Lower lobe of right lung (tissue), 2 donors: Measurements from ENCODE around the gene CDK15. TPM values are rescaled to one million over a fixed set of nuclear protein-coding genes. Genes with fewer than 3 reads are reported as not detected.

Experiments
- ATAC-seq, 2 donors: fragments of 200-7000 bp; cut with Tn5 transposase; one replicate each; pipeline ENCODE4 v1.9.1; 2020 to 2022; ENCODE audit warnings: mild to moderate bottlenecking in 2 of 2, moderate library complexity in 2 of 2
- DNase-seq: peaks from one replicate; pipeline ENCODE4 v3.0.0-alpha.2; 2020
- H3K27ac ChIP-seq: fragments of 200-600 bp; one replicate; pipeline ENCODE4 v1.8.0; 2022
- H3K27me3 ChIP-seq: fragments of 200-600 bp; one replicate; pipeline ENCODE4 v1.8.0; 2022; ENCODE audit warnings: low read depth
- H3K36me3 ChIP-seq: fragments of 200-600 bp; one replicate; pipeline ENCODE4 v1.8.0; 2022; ENCODE audit warnings: mild to moderate bottlenecking
- H3K4me1 ChIP-seq: fragments of 200-600 bp; one replicate; pipeline ENCODE4 v1.8.0; 2022
- H3K4me3 ChIP-seq: fragments of 200-600 bp; one replicate; pipeline ENCODE4 v1.8.0; 2022; ENCODE audit warnings: mild to moderate bottlenecking
- H3K9me3 ChIP-seq: fragments of 200-600 bp; one replicate; pipeline ENCODE4 v1.8.0; 2022
- intact Hi-C: fragments of 100-400 bp; cut with DNase I; formaldehyde crosslinking; loops from one replicate; pipeline ENCODE4 v1.11.0; 2022
- total RNA-seq: library from RNA; stranded (reverse); fragmentation: NEBNext Ultra II Directional; extraction: Animal tissue kit (Norgen Biotek cat#: 25700); gene quantifications from one replicate; pipeline ENCODE4 v1.2.1, GENCODE V29; 2021
- TF ChIP-seq, protein P1 (sequence below): fragments of 200-600 bp; IDR thresholded peaks from one replicate; pipeline ENCODE4 v1.8.0; 2022; ENCODE audit warnings: antibody characterized with exemption, mild to moderate bottlenecking
- donor health status: DM: no; HTN: yes; CAD: no; lungs with severe emphysema.

CDK15 gene
- total RNA-seq, 1 donor from 2014 or later = 4.5 TPM

DNA sequence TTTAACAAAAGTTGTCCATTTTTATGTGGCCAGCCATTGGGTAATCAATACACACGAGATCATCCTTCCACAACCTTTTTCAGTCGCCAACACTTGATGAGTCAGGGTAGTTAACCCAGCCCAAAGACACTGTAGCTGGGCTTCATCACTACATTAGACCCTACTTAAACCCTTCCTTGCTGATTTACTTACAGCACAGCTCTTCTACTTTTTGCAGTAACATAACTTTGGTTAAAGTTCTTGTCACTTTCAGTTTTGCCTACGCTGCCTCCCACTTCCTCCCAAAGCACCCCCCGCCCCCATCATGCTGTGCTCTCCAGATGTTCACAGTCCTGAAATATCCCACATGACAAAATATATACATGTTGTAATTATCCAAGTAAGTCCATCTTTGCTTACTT, 103.6 kb downstream of the CDK15 start:
- H3K36me3 ChIP-seq = no peaks in the 10 kb centered on the region
- TF ChIP-seq, protein P1, sequence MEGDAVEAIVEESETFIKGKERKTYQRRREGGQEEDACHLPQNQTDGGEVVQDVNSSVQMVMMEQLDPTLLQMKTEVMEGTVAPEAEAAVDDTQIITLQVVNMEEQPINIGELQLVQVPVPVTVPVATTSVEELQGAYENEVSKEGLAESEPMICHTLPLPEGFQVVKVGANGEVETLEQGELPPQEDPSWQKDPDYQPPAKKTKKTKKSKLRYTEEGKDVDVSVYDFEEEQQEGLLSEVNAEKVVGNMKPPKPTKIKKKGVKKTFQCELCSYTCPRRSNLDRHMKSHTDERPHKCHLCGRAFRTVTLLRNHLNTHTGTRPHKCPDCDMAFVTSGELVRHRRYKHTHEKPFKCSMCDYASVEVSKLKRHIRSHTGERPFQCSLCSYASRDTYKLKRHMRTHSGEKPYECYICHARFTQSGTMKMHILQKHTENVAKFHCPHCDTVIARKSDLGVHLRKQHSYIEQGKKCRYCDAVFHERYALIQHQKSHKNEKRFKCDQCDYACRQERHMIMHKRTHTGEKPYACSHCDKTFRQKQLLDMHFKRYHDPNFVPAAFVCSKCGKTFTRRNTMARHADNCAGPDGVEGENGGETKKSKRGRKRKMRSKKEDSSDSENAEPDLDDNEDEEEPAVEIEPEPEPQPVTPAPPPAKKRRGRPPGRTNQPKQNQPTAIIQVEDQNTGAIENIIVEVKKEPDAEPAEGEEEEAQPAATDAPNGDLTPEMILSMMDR = no peak
- no peak overlapping the region for H3K4me3 ChIP-seq
- no peaks in the 10 kb centered on the region for H3K9me3 ChIP-seq
- intact Hi-C loops = no loop called here
- no peak overlapping the region for H3K27ac ChIP-seq
- peaks cover 6% of the 10 kb centered on the region for H3K4me1 ChIP-seq
- DNase-seq (no peak), ATAC-seq (no peak)
- no peaks in the 10 kb centered on the region for H3K27me3 ChIP-seq

DNA sequence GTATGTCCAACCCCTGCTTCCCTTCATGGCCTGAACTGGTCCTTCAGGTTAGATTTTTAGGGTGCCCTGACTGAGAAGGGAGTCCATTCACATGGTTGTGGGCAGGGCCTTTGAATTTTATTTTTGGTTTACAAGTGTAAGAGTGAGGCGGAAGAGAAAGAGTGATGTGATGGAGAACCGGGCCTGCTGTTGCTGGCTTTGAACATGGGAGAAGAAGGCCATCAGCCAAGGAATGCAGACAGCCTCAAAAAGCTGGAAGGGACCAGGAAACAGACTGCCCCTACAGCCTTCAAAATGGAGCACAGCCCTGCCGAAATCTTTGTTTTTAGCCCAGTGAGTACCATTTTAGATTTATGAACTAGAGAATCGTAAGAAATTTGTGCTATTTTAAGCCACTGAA, 105.0 kb downstream of the CDK15 start:
- no peak for ATAC-seq
- Histone ChIP-seq H3K9me3 (no peaks in the 10 kb centered on the region), H3K4me1 (peaks cover 6% of the 10 kb centered on the region), H3K4me3 (no peak overlapping the region), H3K36me3 (no peaks in the 10 kb centered on the region), H3K27me3 (no peaks in the 10 kb centered on the region), H3K27ac (no peak overlapping the region)
- TF ChIP-seq, protein P1 = no peak
- no peak for DNase-seq
- intact Hi-C loops = no loop called here

DNA sequence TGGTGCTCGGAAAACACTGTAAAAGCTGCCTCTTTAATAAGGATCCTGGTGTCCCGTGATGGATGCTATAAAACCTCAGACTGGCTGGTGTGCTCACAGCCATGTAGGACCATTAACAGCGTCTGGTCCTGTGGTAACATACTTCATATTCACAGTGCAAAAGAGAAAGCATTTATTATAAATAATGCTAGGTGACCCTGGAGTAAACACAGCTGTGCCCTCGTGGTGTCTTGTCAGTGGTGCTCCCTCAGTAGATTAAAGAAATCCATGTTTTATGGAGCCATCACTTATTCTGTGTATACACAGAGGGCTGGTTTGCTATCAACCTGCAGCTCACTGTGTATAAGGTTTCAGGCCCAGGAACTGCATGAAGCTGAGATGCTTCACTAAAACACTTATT, 106.9 kb downstream of the CDK15 start:
- Histone ChIP-seq H3K9me3 (no peaks in the 10 kb centered on the region), H3K36me3 (no peaks in the 10 kb centered on the region), H3K4me3 (no peak overlapping the region), H3K4me1 (peaks cover 6% of the 10 kb centered on the region), H3K27ac (no peak overlapping the region), H3K27me3 (no peaks in the 10 kb centered on the region)
- ATAC-seq (no peak), DNase-seq (no peak)
- intact Hi-C loops = no loop called here
- TF ChIP-seq, protein P1 = no peak

DNA sequence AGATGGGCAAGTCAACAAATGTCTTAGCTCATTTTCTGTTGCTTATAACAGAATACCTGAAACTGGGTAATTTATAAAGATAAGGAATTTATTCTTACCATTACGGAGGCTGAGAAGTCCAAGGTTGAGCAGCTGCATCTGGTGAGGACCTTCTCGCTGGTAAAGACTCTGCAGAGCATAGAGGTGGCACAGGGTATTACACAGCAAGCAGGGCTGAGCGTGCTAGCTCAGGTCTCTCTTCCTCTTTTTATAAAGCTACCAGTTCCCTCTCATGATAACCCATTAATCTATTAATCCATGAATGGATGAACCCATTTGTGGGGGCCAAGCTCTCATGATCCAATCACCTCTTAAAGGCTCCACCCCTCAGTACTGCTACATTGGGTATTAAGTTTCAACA, 109.1 kb downstream of the CDK15 start:
- DNase-seq = no peak
- ATAC-seq = no peak

DNA sequence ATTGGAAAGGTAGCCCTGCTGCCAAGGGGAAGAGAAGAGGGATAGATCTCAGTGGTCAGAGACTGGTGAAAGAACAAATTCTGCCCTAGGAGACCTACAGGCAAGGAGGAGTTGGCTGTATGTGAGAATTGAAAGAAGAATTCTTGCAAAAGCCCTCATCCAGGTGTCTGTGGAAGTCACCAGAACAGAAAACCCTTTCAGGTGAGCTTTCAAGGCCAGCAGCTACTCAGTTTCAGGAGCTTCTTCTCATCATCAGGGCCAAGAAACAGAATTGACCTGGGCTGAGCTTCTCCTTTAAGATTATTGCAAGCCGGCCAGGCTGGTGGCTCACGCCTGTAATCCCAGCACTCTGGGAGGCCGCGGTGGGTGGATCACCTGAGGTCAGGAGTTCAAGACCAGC, 110.2 kb downstream of the CDK15 start:
- H3K27me3 ChIP-seq = no peaks in the 10 kb centered on the region
- DNase-seq = no peak
- no peaks in the 10 kb centered on the region for H3K9me3 ChIP-seq
- TF ChIP-seq, protein P1 = no peak
- no peak overlapping the region for H3K27ac ChIP-seq
- H3K4me3 ChIP-seq = no peak overlapping the region
- H3K4me1 ChIP-seq = no peaks in the 10 kb centered on the region
- ATAC-seq = no peak
- no peaks in the 10 kb centered on the region for H3K36me3 ChIP-seq
- intact Hi-C loops = no loop called here

More for the DNA sequence above, 109.1 kb downstream of the CDK15 start:
- TF ChIP-seq, protein P1 = no peak
- Histone ChIP-seq H3K4me3 (no peak overlapping the region), H3K27ac (no peak overlapping the region), H3K27me3 (no peaks in the 10 kb centered on the region), H3K9me3 (no peaks in the 10 kb centered on the region), H3K36me3 (no peaks in the 10 kb centered on the region), H3K4me1 (no peaks in the 10 kb centered on the region)
- intact Hi-C loops = no loop called here
